ENCODE data around the gene PELI2.

PELI2 gene

DNA sequence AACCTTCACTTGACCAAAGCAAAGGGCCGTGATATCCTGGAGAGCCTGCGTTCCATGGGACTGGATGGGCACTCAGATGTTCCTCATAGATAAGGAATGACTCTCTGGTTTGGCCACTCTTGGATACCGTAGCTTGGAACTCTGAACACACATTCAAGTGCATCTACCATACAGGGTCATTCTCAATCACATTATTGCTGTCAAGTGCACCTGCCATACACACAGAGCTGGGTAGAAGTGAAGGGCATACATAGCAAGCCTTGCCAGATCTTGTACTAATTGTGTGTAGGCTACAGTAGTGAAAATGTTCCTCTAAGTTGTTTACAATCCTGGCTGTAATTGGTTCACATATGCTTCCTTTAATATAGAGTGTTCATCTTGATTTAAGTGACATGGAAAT is 58.3 kb downstream of the PELI2 start:
- no peak overlapping the region for H2AFZ ChIP-seq (ENCODE audit: low read length)
- H3K9ac ChIP-seq (ENCODE audit: low read length): no peak overlapping the region; the same call in 1 of the 2 replicates
- H3K4me3 ChIP-seq (ENCODE audit: low read depth, low read length, poor library complexity, severe bottlenecking): no peak overlapping the region
- TF ChIP-seq EZH2 (IDR thresholded peaks at IDR 0.05; ENCODE audit: borderline replicate concordance, low read length): no peak
- TF ChIP-seq, protein P1, sequence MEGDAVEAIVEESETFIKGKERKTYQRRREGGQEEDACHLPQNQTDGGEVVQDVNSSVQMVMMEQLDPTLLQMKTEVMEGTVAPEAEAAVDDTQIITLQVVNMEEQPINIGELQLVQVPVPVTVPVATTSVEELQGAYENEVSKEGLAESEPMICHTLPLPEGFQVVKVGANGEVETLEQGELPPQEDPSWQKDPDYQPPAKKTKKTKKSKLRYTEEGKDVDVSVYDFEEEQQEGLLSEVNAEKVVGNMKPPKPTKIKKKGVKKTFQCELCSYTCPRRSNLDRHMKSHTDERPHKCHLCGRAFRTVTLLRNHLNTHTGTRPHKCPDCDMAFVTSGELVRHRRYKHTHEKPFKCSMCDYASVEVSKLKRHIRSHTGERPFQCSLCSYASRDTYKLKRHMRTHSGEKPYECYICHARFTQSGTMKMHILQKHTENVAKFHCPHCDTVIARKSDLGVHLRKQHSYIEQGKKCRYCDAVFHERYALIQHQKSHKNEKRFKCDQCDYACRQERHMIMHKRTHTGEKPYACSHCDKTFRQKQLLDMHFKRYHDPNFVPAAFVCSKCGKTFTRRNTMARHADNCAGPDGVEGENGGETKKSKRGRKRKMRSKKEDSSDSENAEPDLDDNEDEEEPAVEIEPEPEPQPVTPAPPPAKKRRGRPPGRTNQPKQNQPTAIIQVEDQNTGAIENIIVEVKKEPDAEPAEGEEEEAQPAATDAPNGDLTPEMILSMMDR (IDR thresholded peaks at IDR 0.05; ENCODE audit: low read length): no peak; the same call in 1 of the 2 replicates
- no peak overlapping the region for H3K4me2 ChIP-seq (ENCODE audit: low read length)
- H3K27me3 ChIP-seq (ENCODE audit: insufficient read depth, low read length): no peaks in the 10 kb centered on the region
- H3K27ac ChIP-seq (ENCODE audit: low read depth, low read length, poor library complexity, severe bottlenecking): peak overlapping the region; percentile 95
- no peaks in the 10 kb centered on the region for H3F3A ChIP-seq (ENCODE audit: insufficient read depth, low read length)
- no peaks in the 10 kb centered on the region for H3K9me3 ChIP-seq (ENCODE audit: low read length)
- H3K36me3 ChIP-seq (ENCODE audit: insufficient read depth, low read length): no peaks in the 10 kb centered on the region
- no peaks in the 10 kb centered on the region for H3K79me2 ChIP-seq (ENCODE audit: insufficient read depth, low read length)
- H3K4me1 ChIP-seq (ENCODE audit: insufficient read depth, low read length, severe bottlenecking): peaks cover 98% of the 10 kb centered on the region
- H3K9me2 ChIP-seq (ENCODE audit: low read depth, low read length): no peaks in the 10 kb centered on the region
- no peaks in the 10 kb centered on the region for H4K20me1 ChIP-seq (ENCODE audit: insufficient read depth, low read length)

DNA sequence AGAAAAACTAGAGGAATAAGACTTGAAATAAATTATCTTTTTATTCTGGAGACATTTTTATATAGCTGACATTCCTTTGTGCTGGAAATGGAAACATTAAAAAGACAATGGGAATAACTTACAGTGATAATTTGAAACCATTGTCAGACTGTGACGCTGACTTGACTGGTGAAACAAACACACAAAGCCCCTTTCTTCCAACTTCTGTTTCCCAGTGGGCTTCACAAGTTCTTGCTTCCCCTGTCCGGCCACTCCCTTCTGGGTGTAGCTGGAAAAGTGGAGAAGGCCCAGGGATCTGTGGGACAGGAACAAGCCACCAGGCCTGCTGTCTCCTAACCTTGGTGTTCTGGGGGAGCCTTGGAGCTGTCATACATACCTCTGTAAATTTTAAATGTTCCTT is 58.8 kb downstream of the PELI2 start:
- no peaks in the 10 kb centered on the region for H4K20me1 ChIP-seq (ENCODE audit: insufficient read depth, low read length)
- H3K27ac ChIP-seq (ENCODE audit: low read depth, low read length, poor library complexity, severe bottlenecking): peak overlapping the region; percentile 95
- peaks cover 98% of the 10 kb centered on the region for H3K4me1 ChIP-seq (ENCODE audit: insufficient read depth, low read length, severe bottlenecking)
- no peaks in the 10 kb centered on the region for H3K79me2 ChIP-seq (ENCODE audit: insufficient read depth, low read length)
- no peaks in the 10 kb centered on the region for H3F3A ChIP-seq (ENCODE audit: insufficient read depth, low read length)
- no peaks in the 10 kb centered on the region for H3K36me3 ChIP-seq (ENCODE audit: insufficient read depth, low read length)
- no peak overlapping the region for H2AFZ ChIP-seq (ENCODE audit: low read length)
- no peak overlapping the region for H3K4me2 ChIP-seq (ENCODE audit: low read length)
- H3K9me3 ChIP-seq (ENCODE audit: low read length): no peaks in the 10 kb centered on the region
- H3K9ac ChIP-seq (ENCODE audit: low read length): peak overlapping the region; percentile 4; the same call in 1 of the 2 replicates
- no peak overlapping the region for H3K4me3 ChIP-seq (ENCODE audit: low read depth, low read length, poor library complexity, severe bottlenecking)
- TF ChIP-seq EZH2 (IDR thresholded peaks at IDR 0.05; ENCODE audit: borderline replicate concordance, low read length): no peak
- TF ChIP-seq, protein P1 (IDR thresholded peaks at IDR 0.05; ENCODE audit: low read length): no peak
- no peaks in the 10 kb centered on the region for H3K9me2 ChIP-seq (ENCODE audit: low read depth, low read length)
- no peaks in the 10 kb centered on the region for H3K27me3 ChIP-seq (ENCODE audit: insufficient read depth, low read length)

DNA sequence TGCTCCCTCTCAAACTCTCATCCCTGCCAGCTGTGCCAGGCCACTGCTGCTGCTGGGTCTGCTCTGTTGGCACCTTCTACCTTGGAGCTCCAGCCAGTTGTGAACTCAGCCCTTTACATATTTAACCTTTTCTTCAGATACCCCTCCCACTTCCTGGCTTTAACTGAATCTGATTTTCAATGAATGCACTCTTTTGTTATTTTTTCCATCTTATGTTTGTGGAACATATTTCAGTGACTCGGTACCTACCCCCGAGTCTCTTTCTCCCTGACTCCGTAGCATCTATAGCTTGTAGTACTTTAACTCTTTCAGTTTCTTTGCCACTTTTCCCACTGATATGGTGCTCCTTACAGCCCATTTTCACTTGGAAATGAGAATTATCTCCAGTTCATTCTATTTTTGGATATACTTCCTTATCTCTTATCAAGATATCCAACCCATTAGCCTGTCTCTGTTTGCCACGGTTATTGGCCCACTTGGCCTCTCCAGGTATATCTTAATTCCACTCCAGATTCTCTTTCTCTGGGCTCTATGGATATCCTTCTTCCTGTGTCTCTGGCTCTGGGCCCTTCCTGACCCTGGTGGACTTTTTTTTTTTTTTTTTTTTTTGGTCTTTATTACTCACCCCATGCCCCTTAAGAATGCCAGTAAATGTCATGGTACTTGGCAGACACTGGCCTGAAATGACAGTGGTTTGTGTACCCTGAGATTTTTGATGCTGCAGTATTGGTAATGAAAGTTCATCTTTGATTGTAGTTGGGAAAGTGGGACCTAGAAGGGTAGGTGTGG is 62.7 kb downstream of the PELI2 start:
- no peaks in the 10 kb centered on the region for H3F3A ChIP-seq (ENCODE audit: insufficient read depth, low read length)
- no peaks in the 10 kb centered on the region for H3K9me2 ChIP-seq (ENCODE audit: low read depth, low read length)
- TF ChIP-seq EZH2 (IDR thresholded peaks at IDR 0.05; ENCODE audit: borderline replicate concordance, low read length): no peak
- TF ChIP-seq, protein P1 (IDR thresholded peaks at IDR 0.05; ENCODE audit: low read length): no peak
- H3K36me3 ChIP-seq (ENCODE audit: insufficient read depth, low read length): no peaks in the 10 kb centered on the region
- H4K20me1 ChIP-seq (ENCODE audit: insufficient read depth, low read length): no peaks in the 10 kb centered on the region
- H3K9me3 ChIP-seq (ENCODE audit: low read length): no peaks in the 10 kb centered on the region
- H3K27me3 ChIP-seq (ENCODE audit: insufficient read depth, low read length): no peaks in the 10 kb centered on the region
- no peaks in the 10 kb centered on the region for H3K79me2 ChIP-seq (ENCODE audit: insufficient read depth, low read length)
- peaks cover 73% of the 10 kb centered on the region for H3K4me1 ChIP-seq (ENCODE audit: insufficient read depth, low read length, severe bottlenecking)
- peak overlapping the region; percentile 75 for H3K27ac ChIP-seq (ENCODE audit: low read depth, low read length, poor library complexity, severe bottlenecking)
- H3K4me3 ChIP-seq (ENCODE audit: low read depth, low read length, poor library complexity, severe bottlenecking): no peak overlapping the region
- H3K9ac ChIP-seq (ENCODE audit: low read length): no peak overlapping the region
- no peak overlapping the region for H2AFZ ChIP-seq (ENCODE audit: low read length)
- peak overlapping the region; percentile 39 for H3K4me2 ChIP-seq (ENCODE audit: low read length)

Measured in OCI-LY1 (cell line).